Testis (tissue), 3 donors: ENCODE data around the gene N4BP2L2. TPM values are rescaled to one million over a fixed set of nuclear protein-coding genes. Genes with fewer than 3 reads are reported as not detected.

Experiments used
- DNase-seq: peaks from one replicate; pipeline ENCODE4 v3.0.0-alpha.2; 2019
- H3K27ac ChIP-seq, 2 donors: fragments of 200-600 bp; sonication (generic); one replicate each; pipeline ENCODE4 v1.5.1; 2019
- H3K27me3 ChIP-seq: fragments of 200-600 bp; sonication (generic); one replicate; pipeline ENCODE4 v1.5.1; 2019
- H3K36me3 ChIP-seq: fragments of 200-600 bp; sonication (generic); one replicate; pipeline ENCODE4 v1.5.1; 2017; ENCODE audit warnings: low read depth; ENCODE audit errors: missing control alignments
- H3K4me1 ChIP-seq: fragments of 200-600 bp; sonication (generic); one replicate; pipeline ENCODE4 v1.5.1; 2019
- H3K4me3 ChIP-seq, 2 donors: fragments of 200-600 bp; sonication (generic); one replicate each; pipeline ENCODE4 v1.5.1; 2017 to 2019
- H3K9me3 ChIP-seq: fragments of 200-600 bp; sonication (generic); one replicate; pipeline ENCODE4 v1.5.1; 2017
- CTCF ChIP-seq, 3 experiments: fragments of 450-650 bp in 2 of 3; fragments of 200-600 bp in 1 of 3; sonication (generic) in 1 of 3; IDR thresholded peaks; one replicate each; pipeline ENCODE4 v1.5.1; 2016 to 2019; ENCODE audit warnings: antibody characterized with exemption in 3 of 3, mild to moderate bottlenecking in 2 of 3, moderate library complexity in 1 of 3
- POLR2A ChIP-seq: fragments of 450-650 bp; IDR thresholded peaks from one replicate; pipeline ENCODE4 v1.6.1; 2017; ENCODE audit warnings: antibody characterized with exemption, mild to moderate bottlenecking, moderate library complexity
- WGBS, 2 donors: methylation state at CpG; one replicate each; pipeline ENCODE4 v1.1.5; 2018; 5-methylcytosine and 5-hydroxymethylcytosine counted together
- intact Hi-C: fragments of 100-400 bp; cut with DNase I; formaldehyde crosslinking; loops from one replicate; pipeline ENCODE4 v1.15.1; 2023; ENCODE audit warnings: low total_unique reads
- polyA plus RNA-seq: library from polyadenylated mRNA; stranded (reverse); fragments of 350-450 nt; fragmentation: Illumina TruSeq; extraction: RNeasy Lipid Tissue Mini Kit (QIAGEN cat#74804); gene quantifications from one replicate; pipeline ENCODE4 v1.2.3, GENCODE V29; 2014; ENCODE audit warnings: low read depth, low replicate concordance; ENCODE audit not compliant: insufficient read depth
- total RNA-seq, 2 donors: library from RNA; depleted of rRNA; stranded (reverse); fragments of >200 nt; gene quantifications; one replicate each; pipeline ENCODE4 v1.2.3, GENCODE V29; 2016

Gene N4BP2L2
- total and polyA plus RNA-seq, 3 donors from 2014 or later: 56.4 to 197 (median 187) TPM

- no peak overlapping the region for H3K4me3 ChIP-seq
- no peak overlapping the region for H3K27ac ChIP-seq
- TF ChIP-seq POLR2A: no peak
- no peak for TF ChIP-seq CTCF (IDR thresholded peaks at IDR 0.05)
- peaks cover 23% of the 10 kb centered on the region for H3K4me1 ChIP-seq
- 94 to 98% methylated on average over 2 of the region's 2 CpGs for WGBS, 2 donors
- no peak for DNase-seq
- no peaks in the 10 kb centered on the region for H3K9me3 ChIP-seq
- no peaks in the 10 kb centered on the region for H3K36me3 ChIP-seq
- no peaks in the 10 kb centered on the region for H3K27me3 ChIP-seq
- intact Hi-C loops: loop anchor here (10.0 kb wide), 1 partner anchor 151 kb away; no protein-coding TSS in a partner anchor
Observed at GRCh38 chr13:32535748-32536147, 2.8 kb downstream of the N4BP2L2 start.

DNA sequence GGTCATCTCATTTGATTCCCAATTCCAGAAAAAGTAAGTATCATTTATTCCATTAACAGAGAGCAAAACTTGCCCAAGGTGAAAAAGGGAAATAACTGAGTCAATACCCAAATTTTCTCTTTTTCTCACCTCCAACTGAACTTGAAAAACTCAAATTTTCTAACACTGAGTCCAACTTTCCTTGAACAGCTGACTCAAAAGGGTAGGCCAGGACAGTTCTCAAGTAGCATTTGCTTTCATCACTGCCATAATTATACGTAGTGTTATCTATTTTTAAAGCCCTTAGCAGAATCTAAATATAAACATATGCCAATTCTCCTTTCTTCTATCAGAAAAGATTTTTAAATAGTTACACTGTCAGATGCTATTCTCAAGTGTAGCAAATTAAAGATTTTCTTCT, 3.5 kb downstream of the N4BP2L2 start:
- H3K36me3 ChIP-seq: no peaks in the 10 kb centered on the region
- H3K4me3 ChIP-seq: no peak overlapping the region
- no peaks in the 10 kb centered on the region for H3K27me3 ChIP-seq
- 45 to 52% methylated on average over 1 of the region's 1 CpG for WGBS, 2 donors
- no peak for TF ChIP-seq CTCF (IDR thresholded peaks at IDR 0.05)
- no peak for TF ChIP-seq POLR2A
- intact Hi-C loops: loop anchor here (10.0 kb wide), 1 partner anchor 150 kb away; no protein-coding TSS in a partner anchor
- no peak overlapping the region for H3K27ac ChIP-seq
- DNase-seq: no peak
- H3K9me3 ChIP-seq: no peaks in the 10 kb centered on the region
- H3K4me1 ChIP-seq: peaks cover 26% of the 10 kb centered on the region

GRCh38 chr13:32530841-32531253, 7.7 kb downstream of the N4BP2L2 start:
- no peak overlapping the region for H3K4me3 ChIP-seq
- TF ChIP-seq POLR2A (no peak), CTCF (IDR thresholded peaks at IDR 0.05) (no peak)
- intact Hi-C loops: loop anchor here (10.0 kb wide), 1 partner anchor 146 kb away; no protein-coding TSS in a partner anchor

GRCh38 chr13:32528358-32528757, 10.2 kb downstream of the N4BP2L2 start:
- H3K27ac ChIP-seq: no peak overlapping the region
- H3K36me3 ChIP-seq: no peaks in the 10 kb centered on the region
- no peaks in the 10 kb centered on the region for H3K9me3 ChIP-seq
- WGBS, 2 donors: 27 to 33% methylated on average over 3 of the region's 3 CpGs
- no peak for TF ChIP-seq CTCF (IDR thresholded peaks at IDR 0.05)
- no peak for TF ChIP-seq POLR2A
- H3K4me3 ChIP-seq: no peak overlapping the region
- no peaks in the 10 kb centered on the region for H3K27me3 ChIP-seq
- DNase-seq: no peak
- peaks cover 27% of the 10 kb centered on the region for H3K4me1 ChIP-seq
- intact Hi-C loops: no loop called here

More at GRCh38 chr13:32530841-32531253, 7.7 kb downstream of the N4BP2L2 start:
- H3K4me1 ChIP-seq: peaks cover 30% of the 10 kb centered on the region
- no peaks in the 10 kb centered on the region for H3K9me3 ChIP-seq
- peak; percentile 29 for DNase-seq
- no peaks in the 10 kb centered on the region for H3K27me3 ChIP-seq
- no peaks in the 10 kb centered on the region for H3K36me3 ChIP-seq
- WGBS, 2 donors: 47 to 49% methylated on average over 2 of the region's 2 CpGs
- no peak overlapping the region for H3K27ac ChIP-seq

DNA sequence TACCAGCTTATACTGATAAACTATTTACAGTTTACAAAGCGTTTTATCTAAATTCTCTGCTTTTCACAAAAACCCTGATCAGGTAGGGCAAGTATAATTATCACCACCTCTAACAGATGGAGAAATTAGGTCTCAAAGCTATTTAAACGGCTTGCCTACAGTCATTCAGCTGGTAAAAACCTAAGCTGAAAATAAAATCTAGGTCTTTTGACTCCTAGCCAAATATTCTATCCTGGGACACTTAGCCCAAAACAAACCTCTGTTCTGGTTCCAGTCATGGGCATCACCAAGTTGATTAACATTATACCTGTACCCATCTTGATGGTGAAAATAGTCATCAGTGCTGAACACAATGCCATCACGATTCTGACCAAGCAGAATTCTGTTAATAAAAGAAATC, 11.4 kb downstream of the N4BP2L2 start:
- Histone ChIP-seq H3K27ac (no peak overlapping the region), H3K27me3 (no peaks in the 10 kb centered on the region), H3K4me1 (peaks cover 27% of the 10 kb centered on the region), H3K9me3 (no peaks in the 10 kb centered on the region), H3K4me3 (no peak overlapping the region), H3K36me3 (no peaks in the 10 kb centered on the region)
- intact Hi-C loops: no loop called here
- WGBS, 2 donors: 77 to 84% methylated on average over 3 of the region's 3 CpGs
- TF ChIP-seq CTCF (IDR thresholded peaks at IDR 0.05): no peak
- no peak for TF ChIP-seq POLR2A
- DNase-seq: no peak
